Fibroblast of skin of left quadriceps (primary cell): ENCODE results near the gene STC2.

Experiments
- DNase-seq, 2 experiments: peaks; one replicate each; pipeline ENCODE4 v3.0.0-alpha.2; 2013; ENCODE audit warnings: low read depth in 2 of 2

The STC2 gene

GRCh38 chr5:173329491-173330337, 1.5 kb upstream of the STC2 start:
- no peak for DNase-seq

- no peak for DNase-seq
Measured at GRCh38 chr5:173328844-173329490, 753 bp upstream of the STC2 start.

GRCh38 chr5:173327084-173327947, 898 bp downstream of the STC2 start:
- no peak for DNase-seq

GRCh38 chr5:173326501-173326960, 1.7 kb downstream of the STC2 start:
- DNase-seq = peak; percentile 83 to 86

GRCh38 chr5:173325091-173325698, 3.0 kb downstream of the STC2 start:
- no peak for DNase-seq

- DNase-seq = peak; percentile 79 to 81
Measured at GRCh38 chr5:173324115-173325001, 3.9 kb downstream of the STC2 start.

- DNase-seq = no peak
Measured at GRCh38 chr5:173323799-173324114, 4.5 kb downstream of the STC2 start.

- no peak for DNase-seq
Measured at GRCh38 chr5:173323106-173323798, 5.0 kb downstream of the STC2 start.

- no peak for DNase-seq
Measured at GRCh38 chr5:173321886-173322285, 6.3 kb downstream of the STC2 start.

- DNase-seq = no peak
Measured at GRCh38 chr5:173320259-173320658, 8.0 kb downstream of the STC2 start.

- no peak for DNase-seq
Measured at GRCh38 chr5:173319646-173320045, 8.6 kb downstream of the STC2 start.

GRCh38 chr5:173318881-173319620, 9.2 kb downstream of the STC2 start:
- no peak for DNase-seq

- no peak for DNase-seq
Measured at GRCh38 chr5:173318330-173318729, 9.9 kb downstream of the STC2 start.

GRCh38 chr5:173317852-173318251, 10.4 kb downstream of the STC2 start:
- DNase-seq = no peak

- DNase-seq = no peak
Measured at GRCh38 chr5:173317091-173317730, 11.0 kb downstream of the STC2 start.

- DNase-seq = no peak
Measured at GRCh38 chr5:173316339-173317020, 11.7 kb downstream of the STC2 start.

GRCh38 chr5:173315495-173316338, 12.5 kb downstream of the STC2 start:
- DNase-seq = peak; percentile 68 to 73
